ENCODE measurements around the gene KLHL36. TPM values are rescaled to one million over a fixed set of nuclear protein-coding genes. Genes with fewer than 3 reads are reported as not detected.

Gene KLHL36
- polyA plus RNA-seq, 1 of the 3 experiments (the other 2 are of a cell fraction): 39.8 TPM

- Histone ChIP-seq H2AFZ (ENCODE audit: low read depth) (no peak overlapping the region), H3K4me3 (ENCODE audit: low read depth in 2 of 2, low read length in 1 of 2) (no peak overlapping the region), H3K4me2 (no peak overlapping the region), H4K20me1 (ENCODE audit: insufficient read depth) (peaks cover 69% of the 10 kb centered on the region), H3K27me3 (ENCODE audit: insufficient read depth) (no peaks in the 10 kb centered on the region), H3K9me2 (no peaks in the 10 kb centered on the region), H3K4me1 (ENCODE audit: control insufficient read depth in 1 of 2, insufficient read depth in 2 of 2, low read depth in 1 of 2, low read length in 1 of 2) (peaks cover 26 to 27% of the 10 kb centered on the region in 2 experiments), H3K36me3 (replicated peaks in 1 of 2; ENCODE audit: control insufficient read depth in 1 of 2, insufficient read depth in 2 of 2, low read length in 1 of 2) (peaks cover 0 to 13% of the 10 kb centered on the region in 2 experiments), H3F3A (replicated peaks; ENCODE audit: insufficient read depth) (peaks cover 10% of the 10 kb centered on the region), H3K79me2 (ENCODE audit: insufficient read depth) (peaks cover 87% of the 10 kb centered on the region), H3K9me3 (no peaks in the 10 kb centered on the region), H3K9ac (no peak overlapping the region), H3K27ac (ENCODE audit: low read depth in 2 of 2, low read length in 1 of 2) (no peak overlapping the region)
- POLR2A ChIA-PET: no interaction called here
- no peak for DNase-seq
- WGBS (ENCODE audit: low lambda C conversion rate): 89% methylated on average over 12 of the region's 12 CpGs
- CTCF ChIA-PET: interaction anchor here (0.6 to 2.0 kb wide), 7 partner anchors 9 to 683 kb away, joined by 3 to 9 read pairs (median 6); no protein-coding TSS in a partner anchor
- TF ChIP-seq FOXJ3 (CRISPR knock-in tag; IDR thresholded peaks at IDR 0.05) (no peak), JUND (IDR thresholded peaks at IDR 0.05) (no peak), TEAD4 (IDR thresholded peaks at IDR 0.05; ENCODE audit: borderline replicate concordance, insufficient read depth) (no peak), NRF1 (IDR thresholded peaks at IDR 0.05; ENCODE audit: low read depth, low read length) (no peak), USF1 (IDR thresholded peaks at IDR 0.05; ENCODE audit: borderline replicate concordance, low read depth) (no peak), MXI1 (IDR thresholded peaks at IDR 0.05; ENCODE audit: low read depth, low read length) (no peak), CTCF (IDR thresholded peaks at IDR 0.05) (no peak), REST (IDR thresholded peaks at IDR 0.05; ENCODE audit: low read depth, low read length) (no peak), GABPA (IDR thresholded peaks at IDR 0.05; ENCODE audit: low read depth) (no peak), RXRA (IDR thresholded peaks at IDR 0.05; ENCODE audit: borderline replicate concordance, low read depth) (no peak)
These were observed 34.2 kb upstream of the KLHL36 start for GRCh38 chr16:84614073-84614459.

- Histone ChIP-seq H3K79me2 (ENCODE audit: insufficient read depth) (peaks cover 82% of the 10 kb centered on the region), H3K27me3 (ENCODE audit: insufficient read depth) (no peaks in the 10 kb centered on the region), H3K4me3 (ENCODE audit: low read depth in 2 of 2, low read length in 1 of 2) (no peak overlapping the region), H3K9me3 (no peaks in the 10 kb centered on the region), H3K27ac (ENCODE audit: low read depth in 2 of 2, low read length in 1 of 2) (no peak overlapping the region), H3K9ac (no peak overlapping the region), H4K20me1 (ENCODE audit: insufficient read depth) (peaks cover 64% of the 10 kb centered on the region), H3F3A (replicated peaks; ENCODE audit: insufficient read depth) (peaks cover 8% of the 10 kb centered on the region), H3K9me2 (no peaks in the 10 kb centered on the region), H3K4me1 (ENCODE audit: control insufficient read depth in 1 of 2, insufficient read depth in 2 of 2, low read depth in 1 of 2, low read length in 1 of 2) (peaks cover 26 to 32% of the 10 kb centered on the region in 2 experiments), H3K4me2 (0 out of 2 replicates have a peak overlapping the region, but pooled peaks have one; percentile 97), H2AFZ (ENCODE audit: low read depth) (no peak overlapping the region), H3K36me3 (replicated peaks in 1 of 2; ENCODE audit: control insufficient read depth in 1 of 2, insufficient read depth in 2 of 2, low read length in 1 of 2) (peaks cover 0 to 13% of the 10 kb centered on the region in 2 experiments)
- DNase-seq: no peak
- 93% methylated on average over 3 of the region's 3 CpGs for WGBS (ENCODE audit: low lambda C conversion rate)
- POLR2A ChIA-PET: no interaction called here
- CTCF ChIA-PET: interaction anchor here (0.9 to 2.0 kb wide), 5 partner anchors 8 to 127 kb away, joined by 3 to 9 read pairs (median 3); no protein-coding TSS in a partner anchor
- no peak for TF ChIP-seq NFIC (IDR thresholded peaks at IDR 0.05; ENCODE audit: borderline replicate concordance)
- no peak for TF ChIP-seq CTCF (IDR thresholded peaks at IDR 0.05)
- no peak for TF ChIP-seq POLR2AphosphoS5 (IDR thresholded peaks at IDR 0.05; ENCODE audit: low read depth, low read length)
- no peak for TF ChIP-seq ZBTB33 (IDR thresholded peaks at IDR 0.05; ENCODE audit: borderline replicate concordance, low read depth)
- TF ChIP-seq EP300 (IDR thresholded peaks at IDR 0.05; ENCODE audit: borderline replicate concordance in 1 of 2, low read depth in 1 of 2, low read length in 1 of 2): no peak
- no peak for TF ChIP-seq EZH2phosphoT487 (IDR thresholded peaks at IDR 0.05; ENCODE audit: borderline replicate concordance, low read depth)
- no peak for TF ChIP-seq GABPA (IDR thresholded peaks at IDR 0.05; ENCODE audit: low read depth)
- TF ChIP-seq FOSL2 (IDR thresholded peaks at IDR 0.05; ENCODE audit: borderline replicate concordance, low read depth): no peak
These were observed 33.7 kb upstream of the KLHL36 start for GRCh38 chr16:84614623-84614967.

Data from SK-N-SH (cell line).